Suprapubic skin (tissue), 4 donors: ENCODE data around the gene HSD11B1L. TPM values are rescaled to one million over a fixed set of nuclear protein-coding genes. Genes with fewer than 3 reads are reported as not detected.

Source experiments
- DNase-seq, 2 donors: peaks; one replicate each; pipeline ENCODE4 v3.0.0-alpha.2; 2019; ENCODE audit warnings: low spot score in 2 of 2
- H3K27ac ChIP-seq: fragments of 200-600 bp; sonication (generic); one replicate; pipeline ENCODE4 v1.5.1; 2019
- H3K27me3 ChIP-seq: fragments of 200-600 bp; sonication (generic); one replicate; pipeline ENCODE4 v1.5.1; 2019
- H3K36me3 ChIP-seq: fragments of 200-600 bp; sonication (generic); one replicate; pipeline ENCODE4 v1.5.1; 2019
- H3K4me1 ChIP-seq: fragments of 200-600 bp; sonication (generic); one replicate; pipeline ENCODE4 v1.5.1; 2019
- H3K4me3 ChIP-seq: fragments of 200-600 bp; sonication (generic); one replicate; pipeline ENCODE4 v1.5.1; 2019; ENCODE audit warnings: mild to moderate bottlenecking
- H3K9me3 ChIP-seq: fragments of 200-600 bp; sonication (generic); one replicate; pipeline ENCODE4 v1.5.1; 2019
- CTCF ChIP-seq, 2 donors: fragments of 200-600 bp in 1 of 2; fragments of 450-650 bp in 1 of 2; sonication (generic) in 1 of 2; IDR thresholded peaks; one replicate each; pipeline ENCODE4 v1.5.1; 2016 to 2019; ENCODE audit warnings: antibody characterized with exemption in 2 of 2, mild to moderate bottlenecking in 1 of 2, moderate library complexity in 1 of 2
- EP300 ChIP-seq: sonication (generic); formaldehyde crosslinking; IDR thresholded peaks from one replicate; pipeline ENCODE4 v1.6.1; 2017; ENCODE audit warnings: antibody characterized with exemption
- POLR2A ChIP-seq, 2 donors: fragments of 450-650 bp; IDR thresholded peaks; one replicate each; pipeline ENCODE4 v1.6.1; 2017; ENCODE audit warnings: antibody characterized with exemption in 2 of 2, mild to moderate bottlenecking in 2 of 2, moderate library complexity in 2 of 2
- POLR2AphosphoS5 ChIP-seq, 3 donors: sonication (generic); formaldehyde crosslinking; IDR thresholded peaks; one replicate each; pipeline ENCODE4 v1.6.1; 2017; ENCODE audit warnings: antibody characterized with exemption in 3 of 3
- WGBS: methylation state at CpG from one replicate; pipeline ENCODE4 v1.1.5; 2018; 5-methylcytosine and 5-hydroxymethylcytosine counted together
- total RNA-seq, 4 donors: library from RNA; depleted of rRNA; stranded (reverse); fragments of >200 nt; gene quantifications; one replicate each; pipeline ENCODE4 v1.1.0, GENCODE V29; 2016

The HSD11B1L gene
- total RNA-seq, 4 donors from 2014 or later, result 11.6 to 19.0 (median 15.1) TPM

GRCh38 chr19:5714816-5715215, 34.0 kb downstream of the HSD11B1L start:
- TF ChIP-seq POLR2AphosphoS5 (IDR thresholded peaks at IDR 0.05) (no peak), CTCF (IDR thresholded peaks at IDR 0.05) (no peak), EP300 (no peak), POLR2A (IDR thresholded peaks at IDR 0.05) (no peak)
- Histone ChIP-seq H3K4me3 (no peak overlapping the region), H3K27ac (no peak overlapping the region), H3K9me3 (no peaks in the 10 kb centered on the region), H3K36me3 (peaks cover 41% of the 10 kb centered on the region), H3K27me3 (no peaks in the 10 kb centered on the region), H3K4me1 (peaks cover 25% of the 10 kb centered on the region)
- no peak for DNase-seq
- WGBS, result 76% methylated on average over 10 of the region's 10 CpGs

- Histone ChIP-seq H3K27me3 (no peaks in the 10 kb centered on the region), H3K4me1 (peaks cover 32% of the 10 kb centered on the region), H3K27ac (no peak overlapping the region), H3K36me3 (peaks cover 16% of the 10 kb centered on the region), H3K4me3 (no peak overlapping the region), H3K9me3 (no peaks in the 10 kb centered on the region)
- WGBS, result 74% methylated on average over 8 of the region's 8 CpGs
- no peak for DNase-seq
- no peak for TF ChIP-seq EP300
- TF ChIP-seq POLR2AphosphoS5 (IDR thresholded peaks at IDR 0.05), result no peak
- TF ChIP-seq CTCF (IDR thresholded peaks at IDR 0.05), result no peak
- no peak for TF ChIP-seq POLR2A (IDR thresholded peaks at IDR 0.05)
Observed at GRCh38 chr19:5717215-5717935, 36.5 kb downstream of the HSD11B1L start.

GRCh38 chr19:5718037-5718578, 37.3 kb downstream of the HSD11B1L start:
- no peak for TF ChIP-seq POLR2AphosphoS5 (IDR thresholded peaks at IDR 0.05)
- no peak for TF ChIP-seq CTCF (IDR thresholded peaks at IDR 0.05)
- no peak for TF ChIP-seq EP300
- no peak for TF ChIP-seq POLR2A (IDR thresholded peaks at IDR 0.05)
- WGBS, result 54% methylated on average over 14 of the region's 14 CpGs
- Histone ChIP-seq H3K9me3 (no peaks in the 10 kb centered on the region), H3K27ac (no peak overlapping the region), H3K4me3 (no peak overlapping the region), H3K27me3 (no peaks in the 10 kb centered on the region), H3K4me1 (peaks cover 32% of the 10 kb centered on the region), H3K36me3 (peaks cover 9% of the 10 kb centered on the region)
- DNase-seq, result no peak

GRCh38 chr19:5718579-5719273, 37.9 kb downstream of the HSD11B1L start:
- DNase-seq, result no peak
- peak overlapping the region; percentile 97 for H3K27ac ChIP-seq
- H3K9me3 ChIP-seq, result no peaks in the 10 kb centered on the region
- peak overlapping the region; percentile 99 for H3K4me3 ChIP-seq
- peaks cover 3% of the 10 kb centered on the region for H3K36me3 ChIP-seq
- peaks cover 32% of the 10 kb centered on the region for H3K4me1 ChIP-seq
- 28% methylated on average over 11 of the region's 11 CpGs for whole genome bisulfite sequencing
- TF ChIP-seq POLR2A (IDR thresholded peaks at IDR 0.05) (no peak), CTCF (IDR thresholded peaks at IDR 0.05) (no peak), EP300 (no peak), POLR2AphosphoS5 (IDR thresholded peaks at IDR 0.05) (no peak)
- H3K27me3 ChIP-seq, result no peaks in the 10 kb centered on the region
